Measurements from ENCODE around the gene LRRC74B. TPM values are rescaled to one million over a fixed set of nuclear protein-coding genes. Genes with fewer than 3 reads are reported as not detected.
A peak's percentile ranks its signal among the peaks of the same experiment; 100 is the strongest.

The LRRC74B gene
- polyA plus RNA-seq, 3 donors, result not detected

- WGBS (ENCODE audit: insufficient coverage), result no CpG with 5 or more reads among the region's 3 CpGs
- H4K20me1 ChIP-seq (ENCODE audit: insufficient read depth, low read length), result no peaks in the 10 kb centered on the region
- H3K9me3 ChIP-seq (replicated peaks in 1 of 2; ENCODE audit: control insufficient read depth in 1 of 2, insufficient read depth in 1 of 2, low read length in 2 of 2), result no peaks in the 10 kb centered on the region
- Mint-ChIP-seq H3K4me1 (no peaks in the 10 kb centered on the region), H3K27me3 (ENCODE audit: low read depth in 3 of 3) (peaks cover 32 to 42% (median 40%) of the 10 kb centered on the region in 3 donors), H3K36me3 (no peaks in the 10 kb centered on the region), H3K9me3 (peaks cover 0 to 5% (median 0%) of the 10 kb centered on the region in 7 donors), H3K27ac (peak overlapping the region in 1 of 7 donors; percentile 13), H3K4me3 (no peak overlapping the region)
- DNase-seq, result no peak
- TF ChIP-seq CTCF (IDR thresholded peaks at IDR 0.05), result no peak
- intact Hi-C loops (cut with micrococcal nuclease), result no loop called here
- H2AFZ ChIP-seq (ENCODE audit: insufficient read depth, low read depth, low read length, poor library complexity, severe bottlenecking), result no peak overlapping the region
- no peak overlapping the region for H3K27ac ChIP-seq (ENCODE audit: low read depth in 1 of 2, low read length in 2 of 2)
- H3K4me3 ChIP-seq (replicated peaks in 1 of 3; ENCODE audit: low read depth in 2 of 3, low read length in 3 of 3), result no peak overlapping the region
- H3K27me3 ChIP-seq (ENCODE audit: control insufficient read depth in 2 of 2, insufficient read depth in 2 of 2, low read length in 2 of 2), result peaks cover 9 to 30% of the 10 kb centered on the region in 2 donors
- no peaks in the 10 kb centered on the region for H3K36me3 ChIP-seq (replicated peaks in 1 of 2; ENCODE audit: control insufficient read depth in 1 of 2, insufficient read depth in 2 of 2, low read length in 2 of 2)
- H3K4me2 ChIP-seq (replicated peaks; ENCODE audit: extremely low read depth, low read length, poor library complexity, severe bottlenecking), result no peak overlapping the region
- H3K9ac ChIP-seq (ENCODE audit: insufficient read depth, low read length, poor library complexity, severe bottlenecking), result no peak overlapping the region
- H3K79me2 ChIP-seq (ENCODE audit: insufficient read depth, low read length), result no peaks in the 10 kb centered on the region
- H3K4me1 ChIP-seq (ENCODE audit: control insufficient read depth in 1 of 2, insufficient read depth in 2 of 2, low read length in 2 of 2), result no peaks in the 10 kb centered on the region
These were observed 11.9 kb upstream of the LRRC74B start for GRCh38 chr22:21033895-21034294.

- Histone ChIP-seq H3K4me2 (replicated peaks; ENCODE audit: extremely low read depth, low read length, poor library complexity, severe bottlenecking) (no peak overlapping the region), H3K9ac (ENCODE audit: insufficient read depth, low read length, poor library complexity, severe bottlenecking) (no peak overlapping the region), H3K4me1 (ENCODE audit: control insufficient read depth in 1 of 2, insufficient read depth in 2 of 2, low read length in 2 of 2) (no peaks in the 10 kb centered on the region), H3K27ac (ENCODE audit: low read depth in 1 of 2, low read length in 2 of 2) (no peak overlapping the region), H2AFZ (ENCODE audit: insufficient read depth, low read depth, low read length, poor library complexity, severe bottlenecking) (no peak overlapping the region), H3K36me3 (replicated peaks in 1 of 2; ENCODE audit: control insufficient read depth in 1 of 2, insufficient read depth in 2 of 2, low read length in 2 of 2) (no peaks in the 10 kb centered on the region), H3K4me3 (replicated peaks in 1 of 3; ENCODE audit: low read depth in 2 of 3, low read length in 3 of 3) (no peak overlapping the region), H3K79me2 (ENCODE audit: insufficient read depth, low read length) (no peaks in the 10 kb centered on the region), H4K20me1 (ENCODE audit: insufficient read depth, low read length) (no peaks in the 10 kb centered on the region), H3K27me3 (ENCODE audit: control insufficient read depth in 2 of 2, insufficient read depth in 2 of 2, low read length in 2 of 2) (peaks cover 9 to 30% of the 10 kb centered on the region in 2 donors), H3K9me3 (replicated peaks in 1 of 2; ENCODE audit: control insufficient read depth in 1 of 2, insufficient read depth in 1 of 2, low read length in 2 of 2) (no peaks in the 10 kb centered on the region)
- Mint-ChIP-seq H3K9me3 (peaks cover 0 to 5% (median 0%) of the 10 kb centered on the region in 7 donors), H3K4me3 (no peak overlapping the region), H3K36me3 (no peaks in the 10 kb centered on the region), H3K4me1 (no peaks in the 10 kb centered on the region), H3K27me3 (ENCODE audit: low read depth in 3 of 3) (peaks cover 29 to 42% (median 36%) of the 10 kb centered on the region in 3 donors), H3K27ac (no peak overlapping the region)
- TF ChIP-seq CTCF (IDR thresholded peaks at IDR 0.05), result no peak
- no peak for DNase-seq
- no CpG with 5 or more reads among the region's 3 CpGs for WGBS (ENCODE audit: insufficient coverage)
- intact Hi-C loops (cut with micrococcal nuclease), result no loop called here
These were observed 10.8 kb upstream of the LRRC74B start for GRCh38 chr22:21034989-21035388.

Data from CD14-positive monocyte (primary cell).